ENCODE data around the gene NIN.
"Not testable (repeated sequence)": the region's sequence is repeated elsewhere in the genome, so short reads cannot be mapped to it uniquely, and the experiment has no call there.

Gene NIN

GRCh38 chr14:50697659-50698290 is 133.2 kb downstream of the NIN start:
- no peak for DNase-seq

- DNase-seq, result not testable (repeated sequence)
Measured at GRCh38 chr14:50694260-50694659, 136.7 kb downstream of the NIN start.

- no peak for DNase-seq
Measured at GRCh38 chr14:50688875-50689274, 142.1 kb downstream of the NIN start.

- no peak for DNase-seq
Measured at GRCh38 chr14:50679674-50680073, 151.3 kb downstream of the NIN start.

GRCh38 chr14:50678163-50678562 is 152.8 kb downstream of the NIN start:
- no peak for DNase-seq

GRCh38 chr14:50677527-50678063 is 153.4 kb downstream of the NIN start:
- no peak for DNase-seq

- no peak for DNase-seq
Measured at GRCh38 chr14:50676814-50677516, 154.0 kb downstream of the NIN start.

GRCh38 chr14:50675597-50675996 is 155.4 kb downstream of the NIN start:
- DNase-seq, result no peak

GRCh38 chr14:50670866-50671256 is 160.1 kb downstream of the NIN start:
- no peak for DNase-seq

GRCh38 chr14:50670196-50670865 is 160.6 kb downstream of the NIN start:
- DNase-seq, result no peak
